SK-N-SH treated with all-trans-retinoic acid at 6 μM for 48 hours (cell line): ENCODE results near the gene ST6GALNAC6.

Source experiments
- ATAC-seq: fragments of 200-7000 bp; cut with Tn5 transposase; 3 replicates; pipeline ENCODE4 v1.9.1; 2020; ENCODE audit warnings: mild to moderate bottlenecking, moderate library complexity
- ARNTL ChIP-seq: fragments of 450-650 bp; formaldehyde crosslinking; IDR thresholded peaks from 2 replicates; pipeline ENCODE4 v1.5.0; 2020; ENCODE audit warnings: low read depth, mild to moderate bottlenecking, moderate library complexity, borderline replicate concordance
- BACH2 ChIP-seq: fragments of 250-450 bp; sonication (Bioruptor Pico); IDR thresholded peaks from 2 replicates; pipeline ENCODE4 v1.9.0; 2021; ENCODE audit warnings: mild to moderate bottlenecking, borderline replicate concordance
- CREB5 ChIP-seq: fragments of 250-450 bp; sonication (Bioruptor Pico); IDR thresholded peaks from 2 replicates; pipeline ENCODE4 v1.5.1; 2020; ENCODE audit warnings: low read depth, mild to moderate bottlenecking, moderate library complexity
- CSDC2 ChIP-seq: fragments of 250-450 bp; sonication (Bioruptor Pico); IDR thresholded peaks from 2 replicates; pipeline ENCODE4 v1.5.0; 2020; ENCODE audit warnings: mild to moderate bottlenecking, moderate library complexity
- CSRNP3 ChIP-seq: fragments of 250-450 bp; sonication (Bioruptor Pico); IDR thresholded peaks from 2 replicates; pipeline ENCODE4 v1.5.1; 2021; ENCODE audit warnings: mild to moderate bottlenecking, moderate library complexity
- ESRRG ChIP-seq: fragments of 250-450 bp; sonication (Bioruptor Pico); IDR thresholded peaks from 2 replicates; pipeline ENCODE4 v1.6.1; 2021; ENCODE audit warnings: mild to moderate bottlenecking
- POU6F1 ChIP-seq: fragments of 250-450 bp; sonication (Bioruptor Pico); IDR thresholded peaks from 2 replicates; pipeline ENCODE4 v1.8.0; 2021; ENCODE audit warnings: low read depth, mild to moderate bottlenecking, moderate library complexity, borderline replicate concordance
- RARB ChIP-seq: fragments of 250-450 bp; sonication (Bioruptor Pico); IDR thresholded peaks from 2 replicates; pipeline ENCODE4 v1.8.0; 2021; ENCODE audit warnings: mild to moderate bottlenecking, moderate library complexity
- SNAI2 ChIP-seq: fragments of 250-450 bp; sonication (Bioruptor Pico); IDR thresholded peaks from 2 replicates; pipeline ENCODE4 v1.5.0; 2020; ENCODE audit warnings: mild to moderate bottlenecking, moderate library complexity
- TOX ChIP-seq: fragments of 250-450 bp; sonication (Bioruptor Pico); IDR thresholded peaks from 2 replicates; pipeline ENCODE4 v1.8.0; 2021; ENCODE audit warnings: mild to moderate bottlenecking, moderate library complexity, borderline replicate concordance
- TSHZ2 ChIP-seq: fragments of 250-450 bp; sonication (Bioruptor Pico); IDR thresholded peaks from 2 replicates; pipeline ENCODE4 v1.5.0; 2020; ENCODE audit warnings: mild to moderate bottlenecking, moderate library complexity
- ZC3H10 ChIP-seq: fragments of 250-450 bp; sonication (Bioruptor Pico); IDR thresholded peaks from 2 replicates; pipeline ENCODE4 v1.5.1; 2021; ENCODE audit warnings: mild to moderate bottlenecking, moderate library complexity
- ZFP3 ChIP-seq: fragments of 250-450 bp; sonication (Bioruptor Pico); IDR thresholded peaks from 2 replicates; pipeline ENCODE4 v1.5.0; 2020; ENCODE audit warnings: mild to moderate bottlenecking, moderate library complexity
- ZFP30 ChIP-seq: fragments of 450-650 bp; formaldehyde crosslinking; IDR thresholded peaks from 2 replicates; pipeline ENCODE4 v1.5.0; 2022; ENCODE audit warnings: mild to moderate bottlenecking, moderate library complexity
- ZNF565 ChIP-seq: fragments of 450-650 bp; formaldehyde crosslinking; conservative IDR thresholded peaks from 2 replicates; pipeline ENCODE4 v1.5.0; 2020; ENCODE audit warnings: low read depth, mild to moderate bottlenecking, moderate library complexity
- ZNF70 ChIP-seq: fragments of 450-650 bp; formaldehyde crosslinking; IDR thresholded peaks from 2 replicates; pipeline ENCODE4 v1.5.0; 2020; ENCODE audit warnings: mild to moderate bottlenecking, moderate library complexity

Gene ST6GALNAC6

GRCh38 chr9:127919253-127919815 lies 19.9 kb upstream of the ST6GALNAC6 start:
- TF ChIP-seq ZFP3 (CRISPR knock-in tag) (peak; percentile 85), ESRRG (CRISPR knock-in tag) (no peak)
- TF ChIP-seq, all 23 proteins: peak for 1
- peak; percentile 70 for ATAC-seq

- TF ChIP-seq ZFP30 (CRISPR knock-in tag) = no peak
- TF ChIP-seq SNAI2 (CRISPR knock-in tag) = no peak
- TF ChIP-seq ZNF70 = no peak
- TF ChIP-seq ZNF565 (CRISPR knock-in tag) = no peak
- no peak for TF ChIP-seq ARNTL (CRISPR knock-in tag)
- TF ChIP-seq RARB (CRISPR knock-in tag) = no peak
- no peak for TF ChIP-seq POU6F1 (CRISPR knock-in tag)
- TF ChIP-seq CSDC2 (CRISPR knock-in tag) = no peak
- TF ChIP-seq ZC3H10 (CRISPR knock-in tag) = no peak
- no peak for TF ChIP-seq TSHZ2 (CRISPR knock-in tag)
- TF ChIP-seq CREB5 (CRISPR knock-in tag) = no peak
- no peak for TF ChIP-seq BACH2
- ATAC-seq = peak; percentile 9
These were observed 19.0 kb upstream of the ST6GALNAC6 start for GRCh38 chr9:127918183-127919107.

- no peak for TF ChIP-seq CSRNP3 (CRISPR knock-in tag)
- no peak for TF ChIP-seq TSHZ2 (CRISPR knock-in tag)
- TF ChIP-seq TOX = no peak
These were observed 18.2 kb upstream of the ST6GALNAC6 start for GRCh38 chr9:127917603-127918002.

More at GRCh38 chr9:127917603-127918002, 18.2 kb upstream of the ST6GALNAC6 start:
- ATAC-seq = no peak
